OCI-LY7 (cell line): Measurements from ENCODE around the gene VAMP5.

Experiments used
- CTCF ChIP-seq: fragments of 200-600 bp; sonication (generic); conservative IDR thresholded peaks from 2 replicates; pipeline ENCODE4 v1.5.1; 2014; ENCODE audit warnings: mild to moderate bottlenecking, antibody characterized with exemption, low read length, moderate library complexity, mixed read lengths
- EZH2phosphoT487 ChIP-seq: fragments of 200-600 bp; sonication (generic); IDR thresholded peaks from 2 replicates; pipeline ENCODE4 v1.6.1; 2018; ENCODE audit warnings: low read depth, borderline replicate concordance, mild to moderate bottlenecking, mixed run types, antibody characterized with exemption, low read length, moderate library complexity, mixed read lengths

- no peak for TF ChIP-seq EZH2phosphoT487
- no peak for TF ChIP-seq CTCF
Observed at GRCh38 chr2:85580206-85580605, 4.0 kb upstream of the VAMP5 start.
